RWPE1 (cell line): Measurements from ENCODE around the gene CACHD1.

Experiments used
- CTCF ChIA-PET: fragments of 350-600 bp; sonication (Branson Sonifier 250); formaldehyde crosslinking; extraction: SDS; loops from one replicate; lab custom pipeline; 2021; lab: Yijun Ruan, JAX
- POLR2A ChIA-PET: fragments of 400-600 bp; formaldehyde crosslinking; extraction: SDS; loops from one replicate; lab custom pipeline; 2020; ENCODE audit warnings: antibody characterized with exemption; ENCODE audit not compliant: low non-redundant PET; lab: Yijun Ruan, JAX
- DNase-seq: peaks from one replicate; pipeline ENCODE4 v3.0.0; 2012; ENCODE audit warnings: low spot score
- H3K27ac ChIP-seq: fragments of 450-650 bp; 2 replicates; pipeline ENCODE4 v1.5.1; 2017
- TF ChIP-seq, protein P1 (sequence below): fragments of 450-650 bp; conservative IDR thresholded peaks from 2 replicates; pipeline ENCODE4 v1.5.1; 2017; ENCODE audit warnings: low read depth, mild to moderate bottlenecking

CACHD1 gene

GRCh38 chr1:64711266-64711665 is 241.3 kb downstream of the CACHD1 start:
- TF ChIP-seq, protein P1, sequence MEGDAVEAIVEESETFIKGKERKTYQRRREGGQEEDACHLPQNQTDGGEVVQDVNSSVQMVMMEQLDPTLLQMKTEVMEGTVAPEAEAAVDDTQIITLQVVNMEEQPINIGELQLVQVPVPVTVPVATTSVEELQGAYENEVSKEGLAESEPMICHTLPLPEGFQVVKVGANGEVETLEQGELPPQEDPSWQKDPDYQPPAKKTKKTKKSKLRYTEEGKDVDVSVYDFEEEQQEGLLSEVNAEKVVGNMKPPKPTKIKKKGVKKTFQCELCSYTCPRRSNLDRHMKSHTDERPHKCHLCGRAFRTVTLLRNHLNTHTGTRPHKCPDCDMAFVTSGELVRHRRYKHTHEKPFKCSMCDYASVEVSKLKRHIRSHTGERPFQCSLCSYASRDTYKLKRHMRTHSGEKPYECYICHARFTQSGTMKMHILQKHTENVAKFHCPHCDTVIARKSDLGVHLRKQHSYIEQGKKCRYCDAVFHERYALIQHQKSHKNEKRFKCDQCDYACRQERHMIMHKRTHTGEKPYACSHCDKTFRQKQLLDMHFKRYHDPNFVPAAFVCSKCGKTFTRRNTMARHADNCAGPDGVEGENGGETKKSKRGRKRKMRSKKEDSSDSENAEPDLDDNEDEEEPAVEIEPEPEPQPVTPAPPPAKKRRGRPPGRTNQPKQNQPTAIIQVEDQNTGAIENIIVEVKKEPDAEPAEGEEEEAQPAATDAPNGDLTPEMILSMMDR = no peak
- POLR2A ChIA-PET = no interaction called here
- H3K27ac ChIP-seq = no peak overlapping the region
- CTCF ChIA-PET = no interaction called here
- no peak for DNase-seq

DNA sequence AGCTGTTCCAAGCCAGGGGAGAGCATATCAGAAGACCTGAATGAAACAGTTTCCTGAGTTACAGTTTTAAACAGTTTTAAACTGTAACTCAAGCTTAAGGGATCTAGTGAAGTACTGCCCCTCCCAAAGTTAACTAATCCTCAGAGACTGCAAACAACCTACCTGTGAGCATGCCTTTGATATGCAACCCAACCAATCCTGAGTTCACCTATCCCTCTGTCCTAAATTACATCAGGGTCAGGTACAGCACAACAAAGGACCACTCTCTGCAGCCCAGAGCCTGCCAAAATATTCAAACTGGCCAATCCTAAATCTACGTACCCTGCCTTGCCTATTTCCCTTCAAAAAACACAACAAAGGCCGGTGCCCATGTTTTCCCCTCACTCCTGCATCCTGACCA is 242.1 kb downstream of the CACHD1 start:
- POLR2A ChIA-PET = no interaction called here
- CTCF ChIA-PET = no interaction called here
- TF ChIP-seq, protein P1 = no peak
- H3K27ac ChIP-seq = no peak overlapping the region
- no peak for DNase-seq

DNA sequence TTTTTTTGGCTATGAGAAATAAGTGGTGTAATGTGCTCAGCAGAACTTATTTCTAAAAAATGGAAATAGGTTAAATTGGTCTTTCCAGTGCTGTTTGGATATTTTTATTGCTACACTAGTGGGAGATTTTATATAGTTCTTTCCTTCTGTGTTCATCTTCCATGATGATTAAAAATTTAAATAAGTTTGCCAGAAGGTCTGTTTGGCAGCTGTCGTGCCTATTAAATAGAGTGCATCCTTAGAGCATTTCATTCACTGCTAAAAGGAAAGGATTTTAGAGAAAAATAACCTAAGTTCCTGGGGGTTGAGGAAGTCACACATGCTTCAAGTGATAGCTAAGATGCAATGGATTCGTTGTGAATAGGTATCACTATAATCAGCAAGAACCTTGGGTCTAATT is 245.3 kb downstream of the CACHD1 start:
- POLR2A ChIA-PET = no interaction called here

DNA sequence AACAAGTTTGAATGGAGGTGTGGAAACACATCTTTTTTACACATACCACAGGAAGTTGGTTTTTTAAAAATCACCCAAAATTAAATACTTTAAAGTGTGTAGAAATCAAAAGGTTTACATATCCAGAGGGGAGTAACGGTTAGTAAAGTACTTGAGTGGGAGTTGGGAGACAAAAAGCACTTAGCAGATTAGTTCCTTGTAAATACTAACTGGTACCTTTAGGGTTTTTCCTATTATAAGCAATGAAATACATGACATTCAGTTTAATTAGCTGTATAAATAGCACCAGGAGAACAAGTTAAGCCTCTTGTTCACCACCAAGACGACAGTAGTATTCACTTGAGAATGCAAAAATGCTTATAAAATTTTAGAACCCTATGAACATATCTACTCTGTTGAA is 251.2 kb downstream of the CACHD1 start:
- TF ChIP-seq, protein P1 = no peak
- no peak overlapping the region for H3K27ac ChIP-seq
- ChIA-PET POLR2A (no interaction called here), CTCF (no interaction called here)
- no peak for DNase-seq

More for the DNA sequence above, 245.3 kb downstream of the CACHD1 start:
- CTCF ChIA-PET = no interaction called here
- TF ChIP-seq, protein P1 = no peak
- H3K27ac ChIP-seq = no peak overlapping the region
- DNase-seq = no peak

GRCh38 chr1:64721576-64722145 is 251.7 kb downstream of the CACHD1 start:
- ChIA-PET POLR2A (no interaction called here), CTCF (no interaction called here)
- no peak for DNase-seq
- H3K27ac ChIP-seq = no peak overlapping the region
- TF ChIP-seq, protein P1 = no peak

DNA sequence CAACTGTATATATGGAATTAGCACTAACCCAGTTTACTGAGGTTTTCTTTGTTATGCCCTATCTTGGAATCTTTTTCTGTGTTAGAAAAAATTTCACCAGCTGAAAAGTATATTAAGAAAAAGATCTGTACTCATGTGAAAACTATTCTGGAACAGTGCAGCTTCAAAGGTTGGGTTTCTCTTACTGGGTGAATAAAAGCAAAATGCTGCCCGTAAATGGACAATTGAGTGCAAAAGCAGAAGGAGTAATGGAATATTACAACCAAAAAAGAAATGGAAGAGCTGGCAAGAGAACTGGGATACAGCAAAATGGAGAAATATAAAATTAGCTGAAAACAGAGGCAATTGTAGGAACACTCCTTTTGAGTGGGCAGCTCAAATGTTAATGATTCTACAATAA is 257.9 kb downstream of the CACHD1 start:
- ChIA-PET CTCF (no interaction called here), POLR2A (no interaction called here)
- DNase-seq = no peak
- TF ChIP-seq, protein P1 = no peak
- no peak overlapping the region for H3K27ac ChIP-seq
